Karpas-422 (cell line): ENCODE measurements around the gene SFRP5. TPM values are rescaled to one million over a fixed set of nuclear protein-coding genes. Genes with fewer than 3 reads are reported as not detected.

ENCODE experiments used
- DNase-seq: peaks from one replicate; pipeline ENCODE4 v3.0.0-alpha.2; 2015
- H2AFZ ChIP-seq: fragments of 200-600 bp; sonication (generic); 2 replicates; pipeline ENCODE4 v1.6.1; 2014; ENCODE audit warnings: antibody characterized with exemption, low read length, mixed read lengths
- H3K27ac ChIP-seq: fragments of 200-600 bp; sonication (generic); 2 replicates; pipeline ENCODE4 v1.5.1; 2014; ENCODE audit warnings: mild to moderate bottlenecking, low read length, moderate library complexity
- H3K27me3 ChIP-seq: fragments of 200-600 bp; sonication (generic); 2 replicates; pipeline ENCODE4 v1.6.1; 2014; ENCODE audit warnings: low read length, mixed read lengths
- H3K36me3 ChIP-seq: fragments of 200-600 bp; sonication (generic); 2 replicates; pipeline ENCODE4 v1.6.1; 2014; ENCODE audit warnings: low read length, mixed read lengths; ENCODE audit not compliant: insufficient read depth
- H3K4me1 ChIP-seq: fragments of 200-600 bp; sonication (generic); 2 replicates; pipeline ENCODE4 v1.6.1; 2014; ENCODE audit warnings: mild to moderate bottlenecking, low read length, mixed read lengths
- H3K4me2 ChIP-seq: fragments of 200-600 bp; sonication (generic); 2 replicates; pipeline ENCODE4 v1.6.1; 2014; ENCODE audit warnings: low read length, low read depth, mild to moderate bottlenecking; ENCODE audit not compliant: poor library complexity, severe bottlenecking
- H3K4me3 ChIP-seq: fragments of 200-600 bp; sonication (generic); 2 replicates; pipeline ENCODE4 v1.5.1; 2014; ENCODE audit warnings: mild to moderate bottlenecking, antibody characterized with exemption, low read length, mixed read lengths
- H3K79me2 ChIP-seq: fragments of 200-600 bp; sonication (generic); 2 replicates; pipeline ENCODE4 v1.6.1; 2014; ENCODE audit warnings: mild to moderate bottlenecking, low read length, mixed read lengths
- H3K9ac ChIP-seq: fragments of 200-600 bp; sonication (generic); 2 replicates; pipeline ENCODE4 v1.6.0; 2014; ENCODE audit warnings: low read length
- H3K9me2 ChIP-seq: fragments of 200-600 bp; sonication (generic), shearing (Covaris generic); replicated peaks from 2 replicates; pipeline ENCODE4 v1.6.0; 2014; ENCODE audit warnings: mild to moderate bottlenecking, low read length, moderate library complexity; ENCODE audit not compliant: insufficient read depth
- H3K9me3 ChIP-seq: fragments of 300-700, 200-600 bp; sonication (generic); 2 replicates; pipeline ENCODE4 v1.6.1; 2014; ENCODE audit warnings: low read length, mixed read lengths
- H4K20me1 ChIP-seq: fragments of 200-600 bp; sonication (generic); 2 replicates; pipeline ENCODE4 v1.6.1; 2014; ENCODE audit warnings: mild to moderate bottlenecking, antibody characterized with exemption, low read length, low read depth; ENCODE audit not compliant: insufficient read depth
- total RNA-seq: library from RNA; depleted of rRNA; stranded (reverse); fragments of >200 nt; shearing (Covaris generic); gene quantifications from 2 replicates; pipeline ENCODE4 v1.2.3, GENCODE V29; 2014; ENCODE audit warnings: low replicate concordance; rRNA removed

Gene SFRP5
- total RNA-seq, 1 experiment from 2014 or later = not detected

DNA sequence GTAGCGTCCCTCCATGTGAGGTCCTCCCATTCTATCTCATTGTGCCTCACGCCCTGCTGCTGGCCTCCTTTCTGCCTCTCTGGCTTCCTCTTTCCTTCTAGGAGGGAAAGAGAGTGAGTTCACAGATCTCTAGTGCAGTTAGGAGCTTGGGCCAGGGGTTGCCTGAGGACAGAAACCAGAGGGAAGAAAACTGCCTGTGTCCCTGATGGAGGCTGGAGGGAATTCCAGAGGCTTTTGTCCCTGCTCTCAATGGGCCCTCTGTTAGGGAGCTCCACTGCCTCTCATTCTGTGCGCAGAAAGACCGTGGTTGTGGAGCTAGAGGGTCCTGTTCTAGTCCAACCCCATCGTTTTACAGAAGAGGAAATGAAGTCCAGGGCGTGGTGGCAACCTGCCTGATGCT lies 53.6 kb downstream of the SFRP5 start:
- Histone ChIP-seq H3K4me3 (no peak overlapping the region), H3K9ac (no peak overlapping the region), H3K4me2 (no peak overlapping the region), H3K27ac (no peak overlapping the region), H3K27me3 (no peaks in the 10 kb centered on the region), H3K36me3 (no peaks in the 10 kb centered on the region), H3K79me2 (no peaks in the 10 kb centered on the region), H3K4me1 (no peaks in the 10 kb centered on the region), H3K9me2 (no peaks in the 10 kb centered on the region), H4K20me1 (no peaks in the 10 kb centered on the region), H2AFZ (no peak overlapping the region), H3K9me3 (no peaks in the 10 kb centered on the region)
- DNase-seq = no peak

DNA sequence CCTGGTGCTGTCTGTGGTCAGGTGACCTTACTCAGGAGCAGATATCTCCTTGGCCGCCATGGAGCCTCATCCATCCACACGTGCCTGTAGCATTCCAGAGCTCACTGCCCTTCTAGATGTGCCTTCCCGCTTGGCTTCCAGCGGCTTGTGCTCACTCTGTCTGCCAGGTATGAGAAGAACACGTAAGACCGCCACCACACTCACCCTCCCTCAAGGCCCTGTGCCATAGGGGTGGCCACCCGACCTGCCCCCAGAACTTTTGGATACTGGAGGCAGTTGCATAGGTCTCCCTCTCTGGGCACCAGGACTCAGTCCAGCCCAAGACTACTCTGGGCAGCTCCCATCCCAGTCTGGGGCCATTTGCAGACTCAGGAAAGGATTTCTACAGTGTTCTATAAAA lies 54.2 kb downstream of the SFRP5 start:
- DNase-seq = no peak
- no peak overlapping the region for H2AFZ ChIP-seq
- H3K36me3 ChIP-seq = no peaks in the 10 kb centered on the region
- H3K27ac ChIP-seq = no peak overlapping the region
- H3K4me3 ChIP-seq = no peak overlapping the region
- H3K27me3 ChIP-seq = no peaks in the 10 kb centered on the region
- H4K20me1 ChIP-seq = no peaks in the 10 kb centered on the region
- no peaks in the 10 kb centered on the region for H3K79me2 ChIP-seq
- no peaks in the 10 kb centered on the region for H3K4me1 ChIP-seq
- H3K9me2 ChIP-seq = no peaks in the 10 kb centered on the region
- H3K4me2 ChIP-seq = no peak overlapping the region
- H3K9me3 ChIP-seq = no peaks in the 10 kb centered on the region
- no peak overlapping the region for H3K9ac ChIP-seq

Other genes starting within 250 kb of the SFRP5 start
- not detected in 2 replicates for gene ANKRD2, start 199.2 kb downstream of the SFRP5 start, total RNA-seq
- gene HOGA1, start 187.6 kb downstream of the SFRP5 start, total RNA-seq = 0.79 TPM in 1 of 2 replicates, not detected in the other
- not detected in 2 replicates for gene C10orf62, start 182.3 kb downstream of the SFRP5 start, total RNA-seq
- gene MORN4, start 138.5 kb downstream of the SFRP5 start, total RNA-seq = not detected in 2 replicates
- gene PI4K2A, start 131.3 kb downstream of the SFRP5 start, total RNA-seq = 4.4 and 8.3 TPM in 2 replicates
- gene AVPI1, start 84.8 kb downstream of the SFRP5 start, total RNA-seq = not detected in 2 replicates
- gene MARVELD1, start 58.3 kb downstream of the SFRP5 start, total RNA-seq = not detected in 2 replicates
- 16.9 and 19.6 TPM in 2 replicates for gene ZFYVE27, start 34.9 kb downstream of the SFRP5 start, total RNA-seq
- not detected in 2 replicates for gene GOLGA7B, start 77.8 kb upstream of the SFRP5 start, total RNA-seq